Smooth muscle cell (in vitro differentiated cells): Measurements from ENCODE around the gene TMEM38B. TPM values are rescaled to one million over a fixed set of nuclear protein-coding genes. Genes with fewer than 3 reads are reported as not detected.
A peak's percentile ranks its signal among the peaks of the same experiment; 100 is the strongest.

ENCODE experiments used
- DNase-seq: peaks from one replicate; lab custom pipeline; 2025; ENCODE audit not compliant: unreplicated experiment; lab: John Stamatoyannopoulos, UW
- H2AFZ ChIP-seq: fragments of 200-600 bp; sonication (generic); 2 replicates; pipeline ENCODE4 v1.6.0; 2016; ENCODE audit warnings: antibody characterized with exemption, low read depth, mild to moderate bottlenecking
- H3F3A ChIP-seq: fragments of 200-600 bp; sonication (generic); 2 replicates; pipeline ENCODE4 v1.6.0; 2017; ENCODE audit warnings: antibody characterized with exemption, low read depth
- H3K27ac ChIP-seq: fragments of 200-600 bp; sonication (generic); 2 replicates; pipeline ENCODE4 v1.5.1; 2016; ENCODE audit warnings: low read depth, mild to moderate bottlenecking
- H3K27me3 ChIP-seq: fragments of 200-600 bp; sonication (generic); 2 replicates; pipeline ENCODE4 v1.6.1; 2016; ENCODE audit warnings: low read depth, mild to moderate bottlenecking
- H3K36me3 ChIP-seq: fragments of 200-600 bp; sonication (generic); 2 replicates; pipeline ENCODE4 v1.5.1; 2016; ENCODE audit warnings: low read depth
- H3K4me1 ChIP-seq: fragments of 200-600 bp; sonication (generic); 2 replicates; pipeline ENCODE4 v1.5.1; 2016; ENCODE audit warnings: low read depth
- H3K4me2 ChIP-seq: fragments of 200-600 bp; sonication (generic); 2 replicates; pipeline ENCODE4 v1.6.0; 2016; ENCODE audit warnings: mild to moderate bottlenecking
- H3K4me3 ChIP-seq: fragments of 200-600 bp; sonication (generic); 2 replicates; pipeline ENCODE4 v1.5.1; 2016; ENCODE audit warnings: mild to moderate bottlenecking
- H3K79me2 ChIP-seq: fragments of 200-600 bp; sonication (generic); 2 replicates; pipeline ENCODE4 v1.6.0; 2016; ENCODE audit warnings: low read depth, mild to moderate bottlenecking
- H3K9ac ChIP-seq: fragments of 200-600 bp; sonication (generic); 2 replicates; pipeline ENCODE4 v1.6.0; 2016; ENCODE audit warnings: low read depth
- H3K9me3 ChIP-seq: fragments of 200-600 bp; sonication (generic); replicated peaks from 2 replicates; pipeline ENCODE4 v1.5.1; 2016; ENCODE audit warnings: low read depth
- H4K20me1 ChIP-seq: fragments of 200-600 bp; sonication (generic); 2 replicates; pipeline ENCODE4 v1.6.0; 2016; ENCODE audit warnings: low read depth
- WGBS: methylation state at CpG from one replicate; pipeline ENCODE4 v1.1.7; 2016; ENCODE audit warnings: low lambda C conversion rate; 5-methylcytosine and 5-hydroxymethylcytosine counted together
- polyA plus RNA-seq: library from polyadenylated mRNA; unstranded; fragments of >200 nt; fragmentation: Nextera tagmentation; extraction: Ambion mirVana; gene quantifications from 2 replicates; pipeline ENCODE4 v1.2.1, GENCODE V29; 2016
- total RNA-seq: library from RNA; depleted of rRNA; stranded (reverse); fragments of >200 nt; gene quantifications from 2 replicates; pipeline ENCODE4 v1.2.3, GENCODE V29; 2014
- TF ChIP-seq, protein P1 (sequence below): fragments of 200-600 bp; sonication (generic); IDR thresholded peaks from 2 replicates; pipeline ENCODE4 v1.5.1; 2017; ENCODE audit warnings: borderline replicate concordance, mild to moderate bottlenecking, antibody characterized with exemption; ENCODE audit not compliant: insufficient read depth, poor library complexity, severe bottlenecking

Gene TMEM38B
- total and polyA plus RNA-seq, 2 experiments from 2014 or later, result 15.9 to 28.4 TPM

DNA sequence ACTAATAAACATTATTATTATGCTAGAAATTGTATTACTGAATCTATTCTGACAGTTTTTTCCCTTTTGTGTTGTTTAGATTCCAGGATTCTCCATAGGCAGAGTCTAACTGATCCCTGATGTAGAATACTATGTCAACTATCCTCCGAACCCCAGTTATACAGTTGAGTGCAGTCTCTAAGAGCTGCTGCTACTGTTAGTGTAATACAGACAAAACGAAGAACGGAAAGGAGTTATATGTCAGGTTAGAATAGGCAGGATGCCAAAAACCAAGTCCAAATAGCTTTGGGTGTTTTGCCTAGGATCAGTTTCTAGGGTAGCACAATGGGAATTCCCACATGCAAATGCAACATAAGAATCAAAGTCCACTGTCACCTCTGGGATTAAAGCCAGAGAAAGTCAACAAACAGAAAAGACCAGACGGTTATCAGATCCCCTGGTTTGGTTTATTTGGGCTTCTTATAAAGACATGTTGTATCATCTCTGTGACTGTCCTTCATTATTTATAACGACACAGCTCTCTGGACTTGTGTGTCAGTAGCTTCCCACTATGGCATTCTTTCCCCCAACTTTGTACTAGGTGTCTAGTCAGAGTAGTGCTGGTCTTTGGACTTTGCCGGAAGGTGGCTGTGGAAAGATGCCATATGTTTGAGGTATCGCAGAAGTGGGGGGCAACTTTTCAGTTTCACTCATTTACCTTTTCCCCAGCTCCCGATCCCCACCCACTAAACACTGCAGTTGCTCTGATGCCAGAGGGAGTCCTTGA, 14.9 kb upstream of the TMEM38B start:
- peaks cover 5% of the 10 kb centered on the region for H3F3A ChIP-seq

DNA sequence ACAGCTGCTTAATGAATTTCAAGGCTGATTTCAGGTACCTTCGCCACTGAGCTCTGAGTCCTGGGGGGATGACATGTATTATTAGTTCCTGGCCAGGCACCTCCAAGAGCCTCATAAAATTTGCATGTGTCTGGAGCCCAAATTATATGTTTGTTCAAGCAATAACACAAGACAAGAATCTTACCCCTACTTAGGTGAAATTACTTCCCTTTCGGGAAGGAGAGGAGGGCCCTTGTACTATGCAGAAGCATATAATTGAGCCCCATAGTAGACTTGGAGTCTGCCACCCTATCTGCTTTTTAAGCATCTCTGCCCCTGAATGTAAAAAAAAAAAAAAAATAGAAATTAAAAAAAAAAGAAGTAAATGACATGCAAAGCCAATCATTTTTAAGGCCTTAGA, 13.0 kb upstream of the TMEM38B start:
- Histone ChIP-seq H3K4me1 (peaks cover 15% of the 10 kb centered on the region), H3K9ac (no peak overlapping the region), H3K27me3 (no peaks in the 10 kb centered on the region), H3F3A (peaks cover 5% of the 10 kb centered on the region), H4K20me1 (no peaks in the 10 kb centered on the region), H3K79me2 (no peaks in the 10 kb centered on the region), H3K4me3 (no peak overlapping the region), H3K27ac (peak overlapping the region; percentile 51), H3K36me3 (no peaks in the 10 kb centered on the region), H2AFZ (no peak overlapping the region), H3K9me3 (no peaks in the 10 kb centered on the region), H3K4me2 (no peak overlapping the region)
- no peak for DNase-seq
- TF ChIP-seq, protein P1, sequence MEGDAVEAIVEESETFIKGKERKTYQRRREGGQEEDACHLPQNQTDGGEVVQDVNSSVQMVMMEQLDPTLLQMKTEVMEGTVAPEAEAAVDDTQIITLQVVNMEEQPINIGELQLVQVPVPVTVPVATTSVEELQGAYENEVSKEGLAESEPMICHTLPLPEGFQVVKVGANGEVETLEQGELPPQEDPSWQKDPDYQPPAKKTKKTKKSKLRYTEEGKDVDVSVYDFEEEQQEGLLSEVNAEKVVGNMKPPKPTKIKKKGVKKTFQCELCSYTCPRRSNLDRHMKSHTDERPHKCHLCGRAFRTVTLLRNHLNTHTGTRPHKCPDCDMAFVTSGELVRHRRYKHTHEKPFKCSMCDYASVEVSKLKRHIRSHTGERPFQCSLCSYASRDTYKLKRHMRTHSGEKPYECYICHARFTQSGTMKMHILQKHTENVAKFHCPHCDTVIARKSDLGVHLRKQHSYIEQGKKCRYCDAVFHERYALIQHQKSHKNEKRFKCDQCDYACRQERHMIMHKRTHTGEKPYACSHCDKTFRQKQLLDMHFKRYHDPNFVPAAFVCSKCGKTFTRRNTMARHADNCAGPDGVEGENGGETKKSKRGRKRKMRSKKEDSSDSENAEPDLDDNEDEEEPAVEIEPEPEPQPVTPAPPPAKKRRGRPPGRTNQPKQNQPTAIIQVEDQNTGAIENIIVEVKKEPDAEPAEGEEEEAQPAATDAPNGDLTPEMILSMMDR, result no peak
- WGBS, result 53% methylated on average over 2 of the region's 2 CpGs

More for the DNA sequence above, 14.9 kb upstream of the TMEM38B start:
- WGBS, result 79% methylated on average over 8 of the region's 8 CpGs
- H3K9me3 ChIP-seq, result no peaks in the 10 kb centered on the region
- H3K79me2 ChIP-seq, result no peaks in the 10 kb centered on the region
- H4K20me1 ChIP-seq, result no peaks in the 10 kb centered on the region
- H3K27ac ChIP-seq, result no peak overlapping the region
- DNase-seq, result no peak
- no peak overlapping the region for H3K4me3 ChIP-seq
- H3K9ac ChIP-seq, result no peak overlapping the region
- no peaks in the 10 kb centered on the region for H3K36me3 ChIP-seq
- H3K27me3 ChIP-seq, result no peaks in the 10 kb centered on the region
- no peak overlapping the region for H3K4me2 ChIP-seq
- H3K4me1 ChIP-seq, result peaks cover 27% of the 10 kb centered on the region
- TF ChIP-seq, protein P1, result no peak
- no peak overlapping the region for H2AFZ ChIP-seq

DNA sequence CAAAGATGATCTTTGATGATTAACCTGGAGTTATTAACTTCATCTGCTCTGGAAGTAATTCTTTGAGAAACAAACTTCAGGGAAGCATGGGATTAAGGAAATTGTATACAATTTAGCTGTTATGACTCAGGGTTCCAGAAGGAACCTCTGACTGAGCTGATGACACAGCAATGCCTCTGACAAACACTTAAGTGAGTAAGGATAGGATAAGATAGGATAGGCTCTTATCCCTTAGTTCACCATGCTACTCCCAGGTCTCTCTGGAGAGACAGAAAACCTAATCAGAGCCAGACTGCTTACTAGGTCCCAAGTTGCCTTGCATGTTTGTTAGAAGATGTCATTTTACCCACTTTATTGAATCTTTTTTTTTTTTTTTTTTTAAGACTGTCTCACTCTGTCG, 12.6 kb upstream of the TMEM38B start:
- Histone ChIP-seq H3K27ac (peak overlapping the region; percentile 80), H4K20me1 (no peaks in the 10 kb centered on the region), H3K9ac (no peak overlapping the region), H3K4me3 (no peak overlapping the region), H2AFZ (no peak overlapping the region), H3K27me3 (no peaks in the 10 kb centered on the region), H3K9me3 (no peaks in the 10 kb centered on the region), H3K36me3 (no peaks in the 10 kb centered on the region), H3K4me2 (no peak overlapping the region), H3K4me1 (peaks cover 15% of the 10 kb centered on the region), H3F3A (peaks cover 5% of the 10 kb centered on the region), H3K79me2 (no peaks in the 10 kb centered on the region)
- WGBS, result 29% methylated on average over 1 of the region's 1 CpG
- DNase-seq, result no peak
- TF ChIP-seq, protein P1, result no peak
